IPS-15b (cell line): ENCODE results near the gene GNB3.
"Not testable (repeated sequence)": the region's sequence is repeated elsewhere in the genome, so short reads cannot be mapped to it uniquely, and the experiment has no call there.

Experiments
- H3K27me3 ChIP-seq: one replicate; pipeline ENCODE4 v1.6.1; 2013; ENCODE audit warnings: low read length; ENCODE audit not compliant: control insufficient read depth, insufficient read depth
- H3K36me3 ChIP-seq: one replicate; pipeline ENCODE4 v1.6.1; 2013; ENCODE audit warnings: low read length; ENCODE audit not compliant: control insufficient read depth, insufficient read depth
- H3K4me1 ChIP-seq: one replicate; pipeline ENCODE4 v1.6.1; 2013; ENCODE audit warnings: mild to moderate bottlenecking, low read length; ENCODE audit not compliant: control insufficient read depth, insufficient read depth
- H3K4me3 ChIP-seq: one replicate; pipeline ENCODE4 v1.5.1; 2013; ENCODE audit warnings: low read depth, low read length
- H3K9ac ChIP-seq: one replicate; pipeline ENCODE4 v1.6.1; 2013; ENCODE audit warnings: low read depth, mild to moderate bottlenecking, low read length
- H3K9me3 ChIP-seq: one replicate; pipeline ENCODE4 v1.6.1; 2013; ENCODE audit warnings: mild to moderate bottlenecking, low read length; ENCODE audit not compliant: control insufficient read depth, insufficient read depth

Gene GNB3

GRCh38 chr12:6868211-6869048 lies 27.7 kb downstream of the GNB3 start:
- Histone ChIP-seq H3K27me3 (no peaks in the 10 kb centered on the region), H3K4me1 (peaks cover 13% of the 10 kb centered on the region), H3K36me3 (peaks cover 51% of the 10 kb centered on the region), H3K9ac (peak overlapping the region; percentile 89), H3K9me3 (no peaks in the 10 kb centered on the region), H3K4me3 (peak overlapping the region; percentile 95)

DNA sequence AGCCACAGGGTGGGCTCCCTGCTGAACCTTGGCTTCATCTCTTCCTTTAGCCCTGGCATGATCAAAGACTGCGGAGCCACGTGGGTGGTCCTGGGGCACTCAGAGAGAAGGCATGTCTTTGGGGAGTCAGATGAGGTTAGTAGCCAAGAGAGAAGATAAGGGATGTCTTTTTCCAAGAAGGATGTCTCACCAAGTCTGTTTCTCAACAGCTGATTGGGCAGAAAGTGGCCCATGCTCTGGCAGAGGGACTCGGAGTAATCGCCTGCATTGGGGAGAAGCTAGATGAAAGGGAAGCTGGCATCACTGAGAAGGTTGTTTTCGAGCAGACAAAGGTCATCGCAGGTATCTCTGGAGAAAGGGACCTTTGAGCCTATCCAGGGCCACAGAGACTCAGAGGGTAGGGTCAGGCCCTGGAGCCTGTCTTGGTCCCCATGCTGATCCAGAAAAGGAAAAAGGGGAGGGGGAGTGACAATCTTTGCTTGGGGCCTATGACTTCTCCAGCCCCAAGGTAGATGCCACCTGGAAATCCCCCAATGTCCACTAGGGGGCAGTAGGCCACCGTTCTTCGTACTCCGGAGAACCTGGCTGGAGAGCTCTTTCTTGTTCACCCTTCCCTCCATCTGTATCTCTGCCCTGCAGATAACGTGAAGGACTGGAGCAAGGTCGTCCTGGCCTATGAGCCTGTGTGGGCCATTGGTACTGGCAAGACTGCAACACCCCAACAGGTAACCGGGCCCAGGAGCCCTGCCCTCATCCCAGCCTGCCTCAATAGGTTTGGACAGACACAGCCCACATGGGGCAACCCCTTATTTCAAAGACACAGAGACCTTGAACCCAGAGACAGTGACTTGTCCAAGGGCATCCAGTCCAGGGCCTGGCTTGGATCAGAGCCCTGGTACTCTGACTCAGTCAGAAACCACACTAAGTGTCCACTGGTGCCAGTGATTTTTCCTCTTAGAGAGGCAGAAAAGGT lies 28.6 kb downstream of the GNB3 start:
- Histone ChIP-seq H3K36me3 (peaks cover 43% of the 10 kb centered on the region), H3K4me1 (peaks cover 13% of the 10 kb centered on the region), H3K27me3 (no peaks in the 10 kb centered on the region), H3K4me3 (peak overlapping the region; percentile 95), H3K9ac (peak overlapping the region; percentile 89), H3K9me3 (no peaks in the 10 kb centered on the region)

DNA sequence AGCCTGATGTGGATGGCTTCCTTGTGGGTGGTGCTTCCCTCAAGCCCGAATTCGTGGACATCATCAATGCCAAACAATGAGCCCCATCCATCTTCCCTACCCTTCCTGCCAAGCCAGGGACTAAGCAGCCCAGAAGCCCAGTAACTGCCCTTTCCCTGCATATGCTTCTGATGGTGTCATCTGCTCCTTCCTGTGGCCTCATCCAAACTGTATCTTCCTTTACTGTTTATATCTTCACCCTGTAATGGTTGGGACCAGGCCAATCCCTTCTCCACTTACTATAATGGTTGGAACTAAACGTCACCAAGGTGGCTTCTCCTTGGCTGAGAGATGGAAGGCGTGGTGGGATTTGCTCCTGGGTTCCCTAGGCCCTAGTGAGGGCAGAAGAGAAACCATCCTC lies 29.6 kb downstream of the GNB3 start:
- Histone ChIP-seq H3K9ac (peak overlapping the region; percentile 47), H3K4me1 (peaks cover 13% of the 10 kb centered on the region), H3K4me3 (peak overlapping the region; percentile 18), H3K36me3 (peaks cover 34% of the 10 kb centered on the region)
- H3K27me3 ChIP-seq, H3K9me3 ChIP-seq: not testable (repeated sequence)

- H3K4me1 ChIP-seq, result peaks cover 8% of the 10 kb centered on the region
- H3K9me3 ChIP-seq, result no peaks in the 10 kb centered on the region
- peak overlapping the region; percentile 68 for H3K9ac ChIP-seq
- peaks cover 37% of the 10 kb centered on the region for H3K36me3 ChIP-seq
- H3K27me3 ChIP-seq, result no peaks in the 10 kb centered on the region
- peak overlapping the region; percentile 97 for H3K4me3 ChIP-seq
Measured at GRCh38 chr12:6871052-6871957, 30.6 kb downstream of the GNB3 start.

DNA sequence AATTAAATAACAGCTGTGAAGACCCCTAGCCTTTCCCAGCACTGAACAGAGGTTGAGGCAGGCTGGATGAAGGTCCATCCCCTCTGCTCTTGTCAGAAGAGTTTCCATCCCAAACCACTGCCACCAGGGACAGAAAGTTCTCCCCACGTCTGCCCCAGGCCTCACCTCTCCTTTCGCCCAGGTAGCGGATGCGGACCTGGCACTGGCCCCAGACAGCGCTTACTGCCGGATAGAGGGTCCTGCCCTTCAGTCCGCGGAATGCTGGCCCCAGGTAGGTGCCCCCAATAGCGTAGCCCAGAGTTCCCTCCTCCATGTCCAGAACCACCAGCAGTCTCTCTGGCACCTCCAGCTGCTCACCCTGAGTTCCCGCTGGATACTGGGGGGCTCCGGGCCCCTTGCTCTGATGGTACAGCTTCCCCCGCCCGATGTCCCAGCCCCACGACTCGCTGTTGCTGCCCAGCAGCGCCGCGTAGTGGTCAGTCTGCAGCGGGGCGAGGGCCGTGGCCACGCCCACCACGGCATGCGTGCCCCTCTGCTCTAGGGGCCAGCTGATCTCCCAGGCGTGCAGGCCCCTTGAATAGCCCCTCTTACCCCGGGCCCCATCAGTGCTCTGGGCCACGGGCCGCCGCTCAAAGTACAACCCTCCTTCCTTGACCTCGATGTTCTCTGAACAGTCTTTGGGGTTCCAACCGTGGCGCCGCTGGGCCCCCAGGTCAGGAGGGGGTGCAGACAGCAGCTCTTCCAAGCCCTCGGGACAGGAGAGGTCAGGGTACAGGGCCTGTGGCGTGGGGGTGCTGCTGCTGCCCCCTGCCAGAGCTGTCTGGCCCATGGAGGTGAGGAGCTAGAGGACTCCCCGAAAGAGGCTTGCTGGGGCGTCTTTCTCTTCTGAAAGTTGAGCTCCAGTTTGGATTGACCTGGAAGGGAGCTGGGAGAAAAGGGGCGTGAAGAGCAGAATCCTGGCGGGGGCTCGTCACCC lies 31.6 kb downstream of the GNB3 start:
- H3K4me3 ChIP-seq, result peak overlapping the region; percentile 97
- no peaks in the 10 kb centered on the region for H3K9me3 ChIP-seq
- peak overlapping the region; percentile 89 for H3K9ac ChIP-seq
- H3K27me3 ChIP-seq, result no peaks in the 10 kb centered on the region
- H3K36me3 ChIP-seq, result peaks cover 37% of the 10 kb centered on the region
- H3K4me1 ChIP-seq, result peaks cover 3% of the 10 kb centered on the region

- peak within 1 kb of the TSS; percentile 97 for H3K4me3 ChIP-seq
- H3K4me1 ChIP-seq, result peaks cover 3% of the 10 kb centered on the region
- no peaks in the 10 kb centered on the region for H3K27me3 ChIP-seq
- H3K36me3 ChIP-seq, result peaks cover 37% of the 10 kb centered on the region
- peak within 1 kb of the TSS; percentile 89 for H3K9ac ChIP-seq
- H3K9me3 ChIP-seq, result no peaks in the 10 kb centered on the region
Measured at GRCh38 chr12:6873094-6874014, 32.6 kb downstream of the GNB3 start, which contains the start of gene SPSB2. TSS of gene SPSB2 (minus strand) at chr12:6873303. CDS start at chr12:6872901, 402 bp downstream.

GRCh38 chr12:6874015-6874368 lies 33.3 kb downstream of the GNB3 start:
- Histone ChIP-seq H3K4me3 (peak overlapping the region; percentile 55), H3K36me3 (peaks cover 33% of the 10 kb centered on the region)
- not testable (repeated sequence) for H3K27me3 ChIP-seq, H3K9ac ChIP-seq, H3K4me1 ChIP-seq, H3K9me3 ChIP-seq

DNA sequence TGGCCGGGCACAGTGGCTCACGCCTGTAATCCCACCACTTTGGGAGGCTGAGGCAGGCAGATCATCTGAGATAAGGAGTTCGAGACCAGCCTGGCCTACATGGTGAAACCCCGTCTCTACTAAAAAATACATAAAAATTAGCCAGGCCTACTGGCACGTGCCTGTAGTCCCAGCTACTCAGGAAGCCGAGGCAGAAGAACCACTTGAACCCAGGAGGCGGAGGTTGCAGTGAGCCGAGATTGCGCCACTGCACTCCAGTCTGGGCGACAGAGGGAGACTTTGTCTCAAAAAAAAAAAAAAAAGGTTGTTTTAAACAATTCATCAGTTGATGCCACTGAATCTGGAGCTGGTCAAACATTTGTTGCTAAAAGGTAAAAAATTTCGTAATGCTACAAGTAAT lies 39.1 kb downstream of the GNB3 start:
- not testable (repeated sequence) for H3K9me3 ChIP-seq, H3K27me3 ChIP-seq, H3K9ac ChIP-seq, H3K4me1 ChIP-seq, H3K4me3 ChIP-seq, H3K36me3 ChIP-seq

DNA sequence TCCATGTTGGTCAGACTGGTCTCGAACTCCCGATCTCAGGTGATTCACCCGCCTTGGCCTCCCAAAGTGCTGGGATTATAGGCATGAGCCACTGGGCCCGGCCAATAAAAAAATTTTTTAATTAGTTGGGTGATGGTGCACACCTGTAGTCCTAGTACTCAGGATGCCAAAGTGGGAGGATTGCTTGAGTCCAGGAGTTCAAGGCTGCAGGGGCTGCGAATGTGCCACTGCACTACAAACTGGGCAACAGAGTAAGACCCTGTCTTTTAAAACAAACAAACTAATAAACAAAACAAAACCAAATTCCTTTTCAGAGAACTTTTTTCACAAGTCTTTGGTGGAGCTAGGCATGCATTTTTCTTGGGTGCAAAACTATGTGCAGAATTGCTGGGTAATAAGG lies 42.5 kb downstream of the GNB3 start:
- H3K4me3 ChIP-seq, result no peak overlapping the region
- no peak overlapping the region for H3K9ac ChIP-seq
- peaks cover 9% of the 10 kb centered on the region for H3K4me1 ChIP-seq
- no peaks in the 10 kb centered on the region for H3K9me3 ChIP-seq
- H3K36me3 ChIP-seq, result peaks cover 7% of the 10 kb centered on the region
- H3K27me3 ChIP-seq, result no peaks in the 10 kb centered on the region

DNA sequence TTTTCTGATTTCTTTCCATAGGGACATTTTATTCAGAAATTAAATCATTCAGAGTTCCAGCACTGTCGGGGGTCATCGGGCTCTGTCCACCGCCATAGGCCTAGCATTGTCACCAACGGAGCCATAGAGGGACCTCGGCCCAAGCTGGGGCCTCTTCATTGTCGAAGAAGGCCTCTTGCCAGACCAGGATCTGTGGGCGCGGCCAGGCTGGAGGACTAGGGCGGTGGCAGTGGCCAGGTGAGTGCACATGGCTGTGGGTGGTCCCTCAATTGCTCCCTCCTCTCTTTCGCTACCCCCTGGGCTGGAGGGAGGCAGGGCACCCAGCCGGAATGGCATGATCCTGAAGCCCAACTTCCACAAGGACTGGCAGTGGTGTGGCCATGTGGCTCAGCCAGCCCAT lies 43.0 kb downstream of the GNB3 start:
- H3K27me3 ChIP-seq, result no peaks in the 10 kb centered on the region
- H3K4me3 ChIP-seq, result no peak overlapping the region
- no peak overlapping the region for H3K9ac ChIP-seq
- no peaks in the 10 kb centered on the region for H3K9me3 ChIP-seq
- peaks cover 7% of the 10 kb centered on the region for H3K36me3 ChIP-seq
- peaks cover 13% of the 10 kb centered on the region for H3K4me1 ChIP-seq
